HEK293 (cell line): ENCODE measurements around the gene OR51V1.

Source experiments
- CTCF ChIA-PET: fragments of 350-600 bp; formaldehyde crosslinking; extraction: SDS; loops from one replicate; lab custom pipeline; 2021; ENCODE audit warnings: antibody characterized with exemption; lab: Yijun Ruan, JAX
- POLR2A ChIA-PET: fragments of 300-600 bp; formaldehyde crosslinking; extraction: SDS; loops from one replicate; lab custom pipeline; 2020; ENCODE audit warnings: antibody characterized with exemption, inconsistent platforms; lab: Yijun Ruan, JAX
- H3K27ac ChIP-seq: fragments of 200-500 bp; sonication (Bioruptor generic); 2 replicates; pipeline ENCODE4 v1.5.1; 2014; ENCODE audit warnings: low read depth, low read length, control low read depth, inconsistent platforms; ENCODE audit errors: extremely low read depth
- H3K36me3 ChIP-seq, 2 experiments: fragments of 200-500 bp in 1 of 2; sonication (Bioruptor generic) in 1 of 2; 1 replicate in 1 of 2; 2 replicates in 1 of 2; pipeline ENCODE4 v1.5.1; 2014 to 2017; ENCODE audit warnings: inconsistent platforms in 2 of 2, low read length in 2 of 2; ENCODE audit not compliant: control insufficient read depth in 2 of 2, insufficient read depth in 1 of 2
- H3K4me1 ChIP-seq: fragments of 200-500 bp; sonication (Bioruptor generic); 2 replicates; pipeline ENCODE4 v1.5.1; 2014; ENCODE audit warnings: mild to moderate bottlenecking, low read length, inconsistent platforms; ENCODE audit not compliant: control insufficient read depth, insufficient read depth
- H3K4me3 ChIP-seq: 2 replicates; pipeline ENCODE4 v1.5.1; 2011; ENCODE audit warnings: low read depth, mild to moderate bottlenecking, control low read depth, low read length, moderate library complexity
- H3K9me3 ChIP-seq: fragments of 200-500 bp; sonication (Bioruptor generic); 2 replicates; pipeline ENCODE4 v1.5.1; 2014; ENCODE audit warnings: low read depth, low read length, inconsistent platforms; ENCODE audit not compliant: control insufficient read depth, insufficient read depth
- BCL11A ChIP-seq: fragments of 450-650 bp; formaldehyde crosslinking; IDR thresholded peaks from 2 replicates; pipeline ENCODE4 v1.5.1; 2016; ENCODE audit warnings: low read depth, missing biosample characterization, missing genetic modification characterization
- HOXA7 ChIP-seq: sonication (generic); formaldehyde crosslinking; IDR thresholded peaks from 2 replicates; pipeline ENCODE4 v1.8.1; 2022; ENCODE audit warnings: missing genetic modification reagents, borderline replicate concordance
- ZBTB21 ChIP-seq: fragments of 450-650 bp; formaldehyde crosslinking; IDR thresholded peaks from 2 replicates; pipeline ENCODE4 v1.5.1; 2017; ENCODE audit warnings: missing biosample characterization, missing genetic modification characterization
- ZEB2 ChIP-seq: fragments of 450-650 bp; formaldehyde crosslinking; IDR thresholded peaks from 2 replicates; pipeline ENCODE4 v1.5.1; 2016; ENCODE audit warnings: missing biosample characterization, missing genetic modification characterization
- ZFP41 ChIP-seq: fragments of 450-650 bp; formaldehyde crosslinking; IDR thresholded peaks from 2 replicates; pipeline ENCODE4 v1.5.1; 2016; ENCODE audit warnings: missing biosample characterization, missing genetic modification characterization, borderline replicate concordance
- ZNF112 ChIP-seq: fragments of 450-650 bp; formaldehyde crosslinking; IDR thresholded peaks from 2 replicates; pipeline ENCODE4 v1.5.0; 2017; ENCODE audit warnings: missing biosample characterization, missing genetic modification characterization
- ZNF16 ChIP-seq: fragments of 450-650 bp; formaldehyde crosslinking; IDR thresholded peaks from 2 replicates; pipeline ENCODE4 v1.5.1; 2016; ENCODE audit warnings: low read depth, missing biosample characterization, missing genetic modification characterization
- ZNF18 ChIP-seq: fragments of 450-650 bp; formaldehyde crosslinking; IDR thresholded peaks from 2 replicates; pipeline ENCODE4 v1.5.1; 2016; ENCODE audit warnings: missing biosample characterization, missing genetic modification characterization
- ZNF221 ChIP-seq: fragments of 450-650 bp; formaldehyde crosslinking; IDR thresholded peaks from 2 replicates; pipeline ENCODE4 v1.5.1; 2017; ENCODE audit warnings: missing biosample characterization, missing genetic modification characterization, borderline replicate concordance
- ZNF555 ChIP-seq: fragments of 450-650 bp; formaldehyde crosslinking; conservative IDR thresholded peaks from 2 replicates; pipeline ENCODE4 v1.5.1; 2017; ENCODE audit warnings: missing biosample characterization, mild to moderate bottlenecking, missing genetic modification characterization, inconsistent platforms
- ZNF677 ChIP-seq: fragments of 450-650 bp; IDR thresholded peaks from 2 replicates; pipeline ENCODE4 v1.5.0; 2018; ENCODE audit warnings: missing biosample characterization, mild to moderate bottlenecking, missing genetic modification characterization, moderate library complexity
- TF ChIP-seq, protein P1 (sequence below): fragments of 450-650 bp; formaldehyde crosslinking; IDR thresholded peaks from 2 replicates; pipeline ENCODE4; 2016; ENCODE audit warnings: missing biosample characterization, missing genetic modification characterization
- TF ChIP-seq, protein P2 (sequence below): fragments of 450-650 bp; formaldehyde crosslinking; IDR thresholded peaks from 2 replicates; pipeline ENCODE4 v1.5.1; 2016; ENCODE audit warnings: missing biosample characterization, missing genetic modification characterization
- TF ChIP-seq, protein P3 (sequence below): fragments of 450-650 bp; formaldehyde crosslinking; IDR thresholded peaks from 2 replicates; pipeline ENCODE4 v1.5.1; 2016; ENCODE audit warnings: missing biosample characterization, missing genetic modification characterization

The OR51V1 gene

GRCh38 chr11:5227681-5228080, 27.2 kb upstream of the OR51V1 start:
- Histone ChIP-seq H3K27ac (no peak overlapping the region), H3K4me1 (no peaks in the 10 kb centered on the region), H3K4me3 (no peak overlapping the region), H3K36me3 (no peaks in the 10 kb centered on the region), H3K9me3 (no peaks in the 10 kb centered on the region)
- POLR2A ChIA-PET: no interaction called here
- CTCF ChIA-PET: no interaction called here
- TF ChIP-seq ZEB2 (tag by site-specific recombination): no peak
- TF ChIP-seq ZNF677 (tag by site-specific recombination): no peak
- no peak for TF ChIP-seq ZBTB21 (tag by site-specific recombination)
- TF ChIP-seq, protein P1, sequence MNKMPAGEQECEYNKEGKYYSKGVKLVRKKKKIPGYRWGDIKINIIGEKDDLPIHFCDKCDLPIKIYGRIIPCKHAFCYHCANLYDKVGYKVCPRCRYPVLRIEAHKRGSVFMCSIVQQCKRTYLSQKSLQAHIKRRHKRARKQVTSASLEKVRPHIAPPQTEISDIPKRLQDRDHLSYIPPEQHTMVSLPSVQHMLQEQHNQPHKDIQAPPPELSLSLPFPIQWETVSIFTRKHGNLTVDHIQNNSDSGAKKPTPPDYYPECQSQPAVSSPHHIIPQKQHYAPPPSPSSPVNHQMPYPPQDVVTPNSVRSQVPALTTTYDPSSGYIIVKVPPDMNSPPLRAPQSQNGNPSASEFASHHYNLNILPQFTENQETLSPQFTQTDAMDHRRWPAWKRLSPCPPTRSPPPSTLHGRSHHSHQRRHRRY (tag by site-specific recombination): no peak
- TF ChIP-seq ZNF555 (tag by site-specific recombination): no peak
- no peak for TF ChIP-seq ZNF112 (tag by site-specific recombination)

DNA sequence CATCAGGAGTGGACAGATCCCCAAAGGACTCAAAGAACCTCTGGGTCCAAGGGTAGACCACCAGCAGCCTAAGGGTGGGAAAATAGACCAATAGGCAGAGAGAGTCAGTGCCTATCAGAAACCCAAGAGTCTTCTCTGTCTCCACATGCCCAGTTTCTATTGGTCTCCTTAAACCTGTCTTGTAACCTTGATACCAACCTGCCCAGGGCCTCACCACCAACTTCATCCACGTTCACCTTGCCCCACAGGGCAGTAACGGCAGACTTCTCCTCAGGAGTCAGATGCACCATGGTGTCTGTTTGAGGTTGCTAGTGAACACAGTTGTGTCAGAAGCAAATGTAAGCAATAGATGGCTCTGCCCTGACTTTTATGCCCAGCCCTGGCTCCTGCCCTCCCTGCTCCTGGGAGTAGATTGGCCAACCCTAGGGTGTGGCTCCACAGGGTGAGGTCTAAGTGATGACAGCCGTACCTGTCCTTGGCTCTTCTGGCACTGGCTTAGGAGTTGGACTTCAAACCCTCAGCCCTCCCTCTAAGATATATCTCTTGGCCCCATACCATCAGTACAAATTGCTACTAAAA, 26.3 kb upstream of the OR51V1 start, which contains the start of gene HBB:
Gene HBB, minus strand, starts transcription at position 340 of the 579 bp plus-strand sequence. Its CDS starts 50 bp downstream, at position 290.
- H3K27ac ChIP-seq: no peak within 1 kb of the TSS
- no peaks in the 10 kb centered on the region for H3K36me3 ChIP-seq
- no peaks in the 10 kb centered on the region for H3K9me3 ChIP-seq
- ChIA-PET CTCF (no interaction called here), POLR2A (no interaction called here)
- no peak within 1 kb of the TSS for H3K4me3 ChIP-seq
- TF ChIP-seq ZNF16 (no peak), ZNF221 (tag by site-specific recombination) (no peak), BCL11A (tag by site-specific recombination) (no peak), ZNF18 (tag by site-specific recombination) (no peak)
- TF ChIP-seq, protein P2, sequence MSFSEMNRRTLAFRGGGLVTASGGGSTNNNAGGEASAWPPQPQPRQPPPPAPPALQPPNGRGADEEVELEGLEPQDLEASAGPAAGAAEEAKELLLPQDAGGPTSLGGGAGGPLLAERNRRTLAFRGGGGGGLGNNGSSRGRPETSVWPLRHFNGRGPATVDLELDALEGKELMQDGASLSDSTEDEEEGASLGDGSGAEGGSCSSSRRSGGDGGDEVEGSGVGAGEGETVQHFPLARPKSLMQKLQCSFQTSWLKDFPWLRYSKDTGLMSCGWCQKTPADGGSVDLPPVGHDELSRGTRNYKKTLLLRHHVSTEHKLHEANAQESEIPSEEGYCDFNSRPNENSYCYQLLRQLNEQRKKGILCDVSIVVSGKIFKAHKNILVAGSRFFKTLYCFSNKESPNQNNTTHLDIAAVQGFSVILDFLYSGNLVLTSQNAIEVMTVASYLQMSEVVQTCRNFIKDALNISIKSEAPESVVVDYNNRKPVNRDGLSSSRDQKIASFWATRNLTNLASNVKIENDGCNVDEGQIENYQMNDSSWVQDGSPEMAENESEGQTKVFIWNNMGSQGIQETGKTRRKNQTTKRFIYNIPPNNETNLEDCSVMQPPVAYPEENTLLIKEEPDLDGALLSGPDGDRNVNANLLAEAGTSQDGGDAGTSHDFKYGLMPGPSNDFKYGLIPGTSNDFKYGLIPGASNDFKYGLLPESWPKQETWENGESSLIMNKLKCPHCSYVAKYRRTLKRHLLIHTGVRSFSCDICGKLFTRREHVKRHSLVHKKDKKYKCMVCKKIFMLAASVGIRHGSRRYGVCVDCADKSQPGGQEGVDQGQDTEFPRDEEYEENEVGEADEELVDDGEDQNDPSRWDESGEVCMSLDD (tag by site-specific recombination): no peak
- TF ChIP-seq, protein P3, sequence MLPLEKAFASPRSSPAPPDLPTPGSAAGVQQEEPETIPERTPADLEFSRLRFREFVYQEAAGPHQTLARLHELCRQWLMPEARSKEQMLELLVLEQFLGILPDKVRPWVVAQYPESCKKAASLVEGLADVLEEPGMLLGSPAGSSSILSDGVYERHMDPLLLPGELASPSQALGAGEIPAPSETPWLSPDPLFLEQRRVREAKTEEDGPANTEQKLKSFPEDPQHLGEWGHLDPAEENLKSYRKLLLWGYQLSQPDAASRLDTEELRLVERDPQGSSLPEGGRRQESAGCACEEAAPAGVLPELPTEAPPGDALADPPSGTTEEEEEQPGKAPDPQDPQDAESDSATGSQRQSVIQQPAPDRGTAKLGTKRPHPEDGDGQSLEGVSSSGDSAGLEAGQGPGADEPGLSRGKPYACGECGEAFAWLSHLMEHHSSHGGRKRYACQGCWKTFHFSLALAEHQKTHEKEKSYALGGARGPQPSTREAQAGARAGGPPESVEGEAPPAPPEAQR (tag by site-specific recombination): no peak
- no peaks in the 10 kb centered on the region for H3K4me1 ChIP-seq

DNA sequence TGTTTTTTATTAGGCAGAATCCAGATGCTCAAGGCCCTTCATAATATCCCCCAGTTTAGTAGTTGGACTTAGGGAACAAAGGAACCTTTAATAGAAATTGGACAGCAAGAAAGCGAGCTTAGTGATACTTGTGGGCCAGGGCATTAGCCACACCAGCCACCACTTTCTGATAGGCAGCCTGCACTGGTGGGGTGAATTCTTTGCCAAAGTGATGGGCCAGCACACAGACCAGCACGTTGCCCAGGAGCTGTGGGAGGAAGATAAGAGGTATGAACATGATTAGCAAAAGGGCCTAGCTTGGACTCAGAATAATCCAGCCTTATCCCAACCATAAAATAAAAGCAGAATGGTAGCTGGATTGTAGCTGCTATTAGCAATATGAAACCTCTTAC, 25.0 kb upstream of the OR51V1 start:
- ChIA-PET CTCF (no interaction called here), POLR2A (no interaction called here)
- Histone ChIP-seq H3K4me3 (no peak overlapping the region), H3K27ac (no peak overlapping the region), H3K9me3 (no peaks in the 10 kb centered on the region), H3K36me3 (no peaks in the 10 kb centered on the region), H3K4me1 (no peaks in the 10 kb centered on the region)
- TF ChIP-seq HOXA7 (CRISPR knock-in tag): no peak
- TF ChIP-seq, protein P1 (tag by site-specific recombination): no peak
- no peak for TF ChIP-seq ZFP41 (tag by site-specific recombination)
